ENCODE data around the gene ASAP3.
"Not testable (repeated sequence)": the region's sequence is repeated elsewhere in the genome, so short reads cannot be mapped to it uniquely, and the experiment has no call there.

ASAP3 gene

GRCh38 chr1:23514111-23514679 is 30.2 kb upstream of the ASAP3 start:
- DNase-seq: no peak

GRCh38 chr1:23509896-23510295 is 25.9 kb upstream of the ASAP3 start:
- no peak for DNase-seq

GRCh38 chr1:23506376-23507107 is 22.6 kb upstream of the ASAP3 start:
- DNase-seq: no peak

GRCh38 chr1:23505851-23506250 is 21.9 kb upstream of the ASAP3 start:
- DNase-seq: no peak

GRCh38 chr1:23504156-23504555 is 20.2 kb upstream of the ASAP3 start:
- DNase-seq: not testable (repeated sequence)

GRCh38 chr1:23502951-23503350 is 19.0 kb upstream of the ASAP3 start:
- DNase-seq: no peak

- DNase-seq: no peak
Measured at GRCh38 chr1:23500466-23500865, 16.5 kb upstream of the ASAP3 start.

GRCh38 chr1:23497777-23498439 is 13.9 kb upstream of the ASAP3 start:
- DNase-seq: no peak

GRCh38 chr1:23496490-23497181 is 12.7 kb upstream of the ASAP3 start:
- no peak for DNase-seq

GRCh38 chr1:23494836-23495235 is 10.9 kb upstream of the ASAP3 start:
- not testable (repeated sequence) for DNase-seq

- not testable (repeated sequence) for DNase-seq
Measured at GRCh38 chr1:23492776-23493175, 8.8 kb upstream of the ASAP3 start.

GRCh38 chr1:23492132-23492720 is 8.2 kb upstream of the ASAP3 start:
- DNase-seq: no peak

- DNase-seq: no peak
Measured at GRCh38 chr1:23489842-23490241, 5.9 kb upstream of the ASAP3 start.

GRCh38 chr1:23485002-23485332 is 988 bp upstream of the ASAP3 start:
- no peak for DNase-seq

- DNase-seq: peak; percentile 74 to 77
Measured at GRCh38 chr1:23484253-23485001, 448 bp upstream of the ASAP3 start.

GRCh38 chr1:23481904-23482303 is 2.1 kb downstream of the ASAP3 start:
- DNase-seq: no peak

- no peak for DNase-seq
Measured at GRCh38 chr1:23481026-23481597, 2.9 kb downstream of the ASAP3 start.

- no peak for DNase-seq
Measured at GRCh38 chr1:23480187-23481025, 3.6 kb downstream of the ASAP3 start.

- no peak for DNase-seq
Measured at GRCh38 chr1:23479666-23479941, 4.4 kb downstream of the ASAP3 start.

- no peak for DNase-seq
Measured at GRCh38 chr1:23478896-23479665, 4.9 kb downstream of the ASAP3 start.

Data from SHP77 (cell line).